Measurements from ENCODE around the gene TNFRSF17. TPM values are rescaled to one million over a fixed set of nuclear protein-coding genes. Genes with fewer than 3 reads are reported as not detected.

TNFRSF17 gene
- total and polyA plus RNA-seq, 9 of the 15 experiments (the other 6 are each of a cell fraction or from before 2014, with no cell fraction given), result not detected

DNA sequence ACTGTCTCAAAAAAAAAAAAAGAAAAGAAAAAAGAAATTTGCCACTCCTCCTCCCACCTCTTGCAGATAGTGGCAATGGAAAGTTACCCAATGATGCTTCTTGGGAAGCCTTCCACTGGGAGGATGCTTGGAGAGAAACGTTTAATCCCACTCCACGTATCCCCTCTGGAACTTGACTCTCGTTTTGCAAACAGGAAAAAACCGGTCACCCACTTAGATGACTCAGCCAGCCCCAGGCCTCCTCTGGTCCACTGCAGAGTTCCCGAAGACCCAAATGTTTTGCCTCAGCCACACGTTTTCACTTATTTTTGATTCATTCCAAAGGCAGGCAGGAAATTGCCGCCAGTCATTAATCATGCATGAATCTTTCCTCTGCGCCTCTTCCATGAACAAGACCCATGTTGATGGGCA, 9.3 kb upstream of the TNFRSF17 start (continued):
- TF ChIP-seq, protein P1, sequence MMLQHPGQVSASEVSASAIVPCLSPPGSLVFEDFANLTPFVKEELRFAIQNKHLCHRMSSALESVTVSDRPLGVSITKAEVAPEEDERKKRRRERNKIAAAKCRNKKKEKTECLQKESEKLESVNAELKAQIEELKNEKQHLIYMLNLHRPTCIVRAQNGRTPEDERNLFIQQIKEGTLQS (IDR thresholded peaks at IDR 0.05), result peak; percentile 76
- TF ChIP-seq, protein P1 (CRISPR knock-in tag; conservative IDR thresholded peaks at IDR 0.05), result no peak
- TF ChIP-seq, protein P2, sequence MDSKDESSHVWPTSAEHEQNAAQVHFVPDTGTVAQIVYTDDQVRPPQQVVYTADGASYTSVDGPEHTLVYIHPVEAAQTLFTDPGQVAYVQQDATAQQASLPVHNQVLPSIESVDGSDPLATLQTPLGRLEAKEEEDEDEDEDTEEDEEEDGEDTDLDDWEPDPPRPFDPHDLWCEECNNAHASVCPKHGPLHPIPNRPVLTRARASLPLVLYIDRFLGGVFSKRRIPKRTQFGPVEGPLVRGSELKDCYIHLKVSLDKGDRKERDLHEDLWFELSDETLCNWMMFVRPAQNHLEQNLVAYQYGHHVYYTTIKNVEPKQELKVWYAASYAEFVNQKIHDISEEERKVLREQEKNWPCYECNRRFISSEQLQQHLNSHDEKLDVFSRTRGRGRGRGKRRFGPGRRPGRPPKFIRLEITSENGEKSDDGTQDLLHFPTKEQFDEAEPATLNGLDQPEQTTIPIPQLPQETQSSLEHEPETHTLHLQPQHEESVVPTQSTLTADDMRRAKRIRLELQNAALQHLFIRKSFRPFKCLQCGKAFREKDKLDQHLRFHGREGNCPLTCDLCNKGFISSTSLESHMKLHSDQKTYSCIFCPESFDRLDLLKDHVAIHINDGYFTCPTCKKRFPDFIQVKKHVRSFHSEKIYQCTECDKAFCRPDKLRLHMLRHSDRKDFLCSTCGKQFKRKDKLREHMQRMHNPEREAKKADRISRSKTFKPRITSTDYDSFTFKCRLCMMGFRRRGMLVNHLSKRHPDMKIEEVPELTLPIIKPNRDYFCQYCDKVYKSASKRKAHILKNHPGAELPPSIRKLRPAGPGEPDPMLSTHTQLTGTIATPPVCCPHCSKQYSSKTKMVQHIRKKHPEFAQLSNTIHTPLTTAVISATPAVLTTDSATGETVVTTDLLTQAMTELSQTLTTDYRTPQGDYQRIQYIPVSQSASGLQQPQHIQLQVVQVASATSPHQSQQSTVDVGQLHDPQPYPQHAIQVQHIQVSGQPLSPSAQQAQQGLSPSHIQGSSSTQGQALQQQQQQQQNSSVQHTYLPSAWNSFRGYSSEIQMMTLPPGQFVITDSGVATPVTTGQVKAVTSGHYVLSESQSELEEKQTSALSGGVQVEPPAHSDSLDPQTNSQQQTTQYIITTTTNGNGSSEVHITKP (IDR thresholded peaks at IDR 0.05; ENCODE audit: partially characterized antibody), result peak; percentile 94
- TF ChIP-seq MEIS2 (IDR thresholded peaks at IDR 0.05; ENCODE audit: partially characterized antibody) (peak; percentile 38), LCOR (CRISPR knock-in tag; IDR thresholded peaks at IDR 0.05) (no peak), FOXM1 (IDR thresholded peaks at IDR 0.05; ENCODE audit: low read depth) (no peak), FOXM1 (CRISPR knock-in tag; IDR thresholded peaks at IDR 0.05; ENCODE audit: low read depth) (no peak), FOSL1 (tag; conservative IDR thresholded peaks at IDR 0.05) (peak; percentile 64), JUND (IDR thresholded peaks at IDR 0.05; ENCODE audit: borderline replicate concordance, low read depth, low read length) (peak; percentile 76; the same call in 1 of the 2 replicates), JUND (tag; IDR thresholded peaks at IDR 0.05; ENCODE audit: borderline replicate concordance, low read depth, low read length) (peak; percentile 70; the same call in 2 of the 3 replicates), JUN (IDR thresholded peaks at IDR 0.05; ENCODE audit: borderline replicate concordance, low read depth, low read length) (peak; percentile 57; the same call in 1 of the 2 replicates), JUN (CRISPR knock-in tag; IDR thresholded peaks at IDR 0.05; ENCODE audit: borderline replicate concordance) (no peak), L3MBTL2 (IDR thresholded peaks at IDR 0.05) (peak; percentile 31; the same call in 1 of the 2 replicates), C11orf30 (IDR thresholded peaks at IDR 0.05; ENCODE audit: low read depth) (0 out of 2 replicates have a peak, but pooled peaks have one; percentile 12), KLF10 (CRISPR knock-in tag; IDR thresholded peaks at IDR 0.05) (no peak), FOXK1 (CRISPR knock-in tag; IDR thresholded peaks at IDR 0.05; ENCODE audit: borderline replicate concordance) (no peak)
- TF ChIP-seq, protein P3, sequence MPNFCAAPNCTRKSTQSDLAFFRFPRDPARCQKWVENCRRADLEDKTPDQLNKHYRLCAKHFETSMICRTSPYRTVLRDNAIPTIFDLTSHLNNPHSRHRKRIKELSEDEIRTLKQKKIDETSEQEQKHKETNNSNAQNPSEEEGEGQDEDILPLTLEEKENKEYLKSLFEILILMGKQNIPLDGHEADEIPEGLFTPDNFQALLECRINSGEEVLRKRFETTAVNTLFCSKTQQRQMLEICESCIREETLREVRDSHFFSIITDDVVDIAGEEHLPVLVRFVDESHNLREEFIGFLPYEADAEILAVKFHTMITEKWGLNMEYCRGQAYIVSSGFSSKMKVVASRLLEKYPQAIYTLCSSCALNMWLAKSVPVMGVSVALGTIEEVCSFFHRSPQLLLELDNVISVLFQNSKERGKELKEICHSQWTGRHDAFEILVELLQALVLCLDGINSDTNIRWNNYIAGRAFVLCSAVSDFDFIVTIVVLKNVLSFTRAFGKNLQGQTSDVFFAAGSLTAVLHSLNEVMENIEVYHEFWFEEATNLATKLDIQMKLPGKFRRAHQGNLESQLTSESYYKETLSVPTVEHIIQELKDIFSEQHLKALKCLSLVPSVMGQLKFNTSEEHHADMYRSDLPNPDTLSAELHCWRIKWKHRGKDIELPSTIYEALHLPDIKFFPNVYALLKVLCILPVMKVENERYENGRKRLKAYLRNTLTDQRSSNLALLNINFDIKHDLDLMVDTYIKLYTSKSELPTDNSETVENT (CRISPR knock-in tag; IDR thresholded peaks at IDR 0.05), result no peak
- TF ChIP-seq, protein P4, sequence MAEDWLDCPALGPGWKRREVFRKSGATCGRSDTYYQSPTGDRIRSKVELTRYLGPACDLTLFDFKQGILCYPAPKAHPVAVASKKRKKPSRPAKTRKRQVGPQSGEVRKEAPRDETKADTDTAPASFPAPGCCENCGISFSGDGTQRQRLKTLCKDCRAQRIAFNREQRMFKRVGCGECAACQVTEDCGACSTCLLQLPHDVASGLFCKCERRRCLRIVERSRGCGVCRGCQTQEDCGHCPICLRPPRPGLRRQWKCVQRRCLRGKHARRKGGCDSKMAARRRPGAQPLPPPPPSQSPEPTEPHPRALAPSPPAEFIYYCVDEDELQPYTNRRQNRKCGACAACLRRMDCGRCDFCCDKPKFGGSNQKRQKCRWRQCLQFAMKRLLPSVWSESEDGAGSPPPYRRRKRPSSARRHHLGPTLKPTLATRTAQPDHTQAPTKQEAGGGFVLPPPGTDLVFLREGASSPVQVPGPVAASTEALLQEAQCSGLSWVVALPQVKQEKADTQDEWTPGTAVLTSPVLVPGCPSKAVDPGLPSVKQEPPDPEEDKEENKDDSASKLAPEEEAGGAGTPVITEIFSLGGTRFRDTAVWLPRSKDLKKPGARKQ (CRISPR knock-in tag; IDR thresholded peaks at IDR 0.05), result no peak

Measured in K562 (cell line).